GM18907 (cell line): ENCODE data around the gene EIF3D.
"Not testable (repeated sequence)": the region's sequence is repeated elsewhere in the genome, so short reads cannot be mapped to it uniquely, and the experiment has no call there.

Experiments used
- ATAC-seq: cut with Tn5 transposase; IDR thresholded peaks from one replicate; pipeline ENCODE4 v1.9.1; 2021; ENCODE audit warnings: mild to moderate bottlenecking, moderate library complexity; ENCODE audit not compliant: unreplicated experiment

The EIF3D gene

DNA sequence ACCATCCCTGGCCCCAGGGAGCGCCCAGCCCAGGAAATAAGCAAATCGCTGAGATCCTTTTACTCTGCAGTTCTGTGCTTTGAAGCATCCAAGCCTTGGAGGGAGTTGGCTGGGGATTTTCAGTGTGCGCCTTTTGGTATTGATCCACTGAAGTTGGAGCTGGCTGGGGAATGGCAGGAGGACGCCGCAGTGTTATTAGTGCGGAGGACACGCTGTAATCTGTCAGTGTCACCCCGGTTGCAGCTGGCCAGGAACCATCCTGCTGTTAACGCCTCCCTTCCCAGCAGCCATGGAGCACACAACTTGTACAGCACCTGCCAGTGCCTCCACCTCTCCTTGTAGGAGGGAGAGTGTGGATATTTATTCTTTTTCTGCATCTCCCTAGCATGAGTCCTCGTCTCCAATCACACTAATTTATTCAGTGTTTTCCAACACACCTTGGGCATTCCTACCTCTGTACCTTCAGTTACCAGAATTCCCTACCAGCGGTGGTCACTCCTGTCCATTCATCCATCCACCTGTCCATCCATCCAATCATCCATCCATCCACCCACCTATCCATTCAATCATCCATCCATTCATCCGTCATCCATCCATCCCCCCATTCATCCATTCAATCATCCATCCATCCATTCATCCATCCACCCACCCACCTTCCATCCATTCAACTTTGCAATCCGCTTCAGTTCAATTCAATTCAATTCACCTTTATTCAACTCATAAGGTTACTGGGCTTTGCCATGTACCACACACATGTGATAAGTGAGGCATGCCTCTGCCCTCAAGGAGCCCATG, 21.9 kb upstream of the EIF3D start:
- no peak for ATAC-seq

GRCh38 chr22:36549033-36549432, 20.1 kb upstream of the EIF3D start:
- ATAC-seq = no peak

DNA sequence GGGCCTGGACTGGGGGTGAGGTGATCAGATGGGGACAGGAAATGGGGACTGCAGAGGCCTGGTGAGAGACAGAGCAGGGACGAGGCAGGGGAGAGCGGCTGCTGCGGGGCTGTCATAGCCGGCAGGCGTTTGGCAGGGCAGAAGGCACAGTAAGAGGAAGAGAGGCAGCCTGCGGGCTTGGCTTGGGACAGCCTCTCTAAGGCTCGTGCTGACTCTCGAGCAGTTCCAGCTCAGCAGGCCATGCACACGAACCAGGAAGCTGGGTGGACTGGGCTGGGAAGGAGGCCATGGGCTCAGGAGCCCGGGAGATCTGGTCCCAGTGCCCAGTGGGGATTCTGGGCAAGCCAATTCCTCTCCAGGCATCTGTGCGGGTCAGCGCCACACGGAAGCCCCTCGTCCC, 19.6 kb upstream of the EIF3D start:
- ATAC-seq = no peak

- no peak for ATAC-seq
Observed at GRCh38 chr22:36546932-36547331, 18.0 kb upstream of the EIF3D start.

DNA sequence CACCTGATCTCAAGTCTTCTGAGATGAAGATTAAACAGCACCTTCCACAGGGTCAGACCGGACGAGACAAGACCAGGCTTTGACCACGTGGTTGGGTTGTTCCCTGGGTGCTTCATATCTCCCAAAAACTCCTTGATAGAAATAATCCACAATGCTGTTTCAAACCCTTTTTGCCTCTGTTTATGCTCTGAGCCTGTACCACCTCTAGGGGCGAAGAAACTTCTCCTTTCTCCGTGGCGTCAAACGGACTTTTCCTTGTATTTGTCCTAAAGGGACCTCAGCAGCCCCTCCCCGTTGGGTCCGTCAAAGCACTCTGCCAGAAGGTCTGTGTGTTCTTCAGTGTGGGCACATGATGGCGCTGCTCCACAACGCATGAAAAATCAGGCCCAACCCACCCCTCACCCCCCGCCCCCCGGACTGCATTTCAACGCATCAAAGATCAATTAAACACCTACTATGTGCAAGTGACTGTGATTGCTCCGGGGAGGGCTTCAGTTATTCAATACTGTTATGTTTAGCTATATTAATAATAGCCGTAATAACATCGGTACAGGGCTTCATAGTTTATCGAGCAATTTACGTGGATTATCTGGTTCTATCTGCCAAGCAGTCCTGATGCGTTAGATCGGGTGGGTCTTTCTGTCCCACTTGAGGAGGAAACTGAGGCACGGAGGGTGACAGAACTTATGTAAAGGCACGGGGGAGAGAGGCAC, 17.3 kb upstream of the EIF3D start:
- ATAC-seq = no peak

GRCh38 chr22:36544107-36544620, 15.2 kb upstream of the EIF3D start:
- no peak for ATAC-seq

- no peak for ATAC-seq
Observed at GRCh38 chr22:36541831-36542411, 13.0 kb upstream of the EIF3D start.

DNA sequence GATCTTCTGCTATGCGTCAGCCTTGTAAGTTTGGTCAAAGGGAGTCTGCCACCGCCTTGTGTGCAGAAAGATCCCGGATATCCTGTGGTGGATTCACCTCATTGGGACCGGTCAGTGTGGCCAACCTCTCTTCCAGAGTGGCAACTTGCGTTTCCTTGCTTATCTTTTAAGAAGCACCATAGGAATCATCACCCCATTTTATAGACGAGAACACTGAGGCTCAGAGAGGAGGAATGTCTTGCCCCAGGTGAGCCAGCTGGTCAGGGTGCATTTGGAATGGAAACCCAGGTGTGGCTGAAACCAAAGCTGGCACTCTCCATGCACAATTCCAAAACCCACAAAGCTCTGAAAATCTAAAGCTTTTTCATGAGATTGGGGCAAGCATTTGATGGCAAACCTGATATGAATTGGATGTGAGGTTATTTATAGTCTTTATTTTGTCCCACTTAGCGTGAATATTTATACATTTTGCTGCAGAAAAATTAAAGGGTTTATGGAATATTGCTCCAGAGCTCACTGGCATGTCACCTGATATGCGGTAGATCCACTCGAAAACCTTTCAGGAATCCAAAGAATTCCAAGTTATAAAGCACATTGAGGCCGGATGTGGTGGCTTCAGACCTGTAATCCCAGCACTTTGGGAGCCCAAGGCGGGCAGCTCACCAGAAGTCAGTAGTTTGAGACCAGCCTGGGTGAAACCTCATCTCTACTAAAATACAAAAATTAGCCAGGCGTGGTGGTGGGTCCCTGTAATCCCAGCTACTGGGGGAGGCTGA, 12.1 kb upstream of the EIF3D start:
- ATAC-seq = no peak

- ATAC-seq = no peak
Observed at GRCh38 chr22:36538529-36538928, 9.6 kb upstream of the EIF3D start.

- ATAC-seq = no peak
Observed at GRCh38 chr22:36536717-36537116, 7.8 kb upstream of the EIF3D start.

DNA sequence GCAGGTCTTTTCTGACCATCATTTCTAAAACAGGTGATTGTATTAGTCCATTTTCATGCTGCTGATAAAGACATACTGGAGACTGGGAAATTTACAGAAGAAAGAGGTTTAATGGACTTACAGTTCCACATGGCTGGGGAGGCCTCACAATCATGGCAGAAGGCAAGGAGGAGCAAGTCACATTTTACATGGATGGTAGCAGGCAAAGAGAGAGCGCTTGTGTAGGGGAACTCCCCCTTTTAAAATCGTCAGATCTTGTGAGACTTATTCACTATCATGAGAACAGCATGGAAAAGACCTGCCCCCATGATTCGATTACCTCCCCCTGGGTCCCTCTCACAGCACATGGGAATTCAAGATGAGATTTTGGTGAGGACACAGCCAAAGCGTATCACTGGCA, 4.4 kb upstream of the EIF3D start:
- ATAC-seq = not testable (repeated sequence)

GRCh38 chr22:36532466-36532865, 3.5 kb upstream of the EIF3D start:
- ATAC-seq = no peak

DNA sequence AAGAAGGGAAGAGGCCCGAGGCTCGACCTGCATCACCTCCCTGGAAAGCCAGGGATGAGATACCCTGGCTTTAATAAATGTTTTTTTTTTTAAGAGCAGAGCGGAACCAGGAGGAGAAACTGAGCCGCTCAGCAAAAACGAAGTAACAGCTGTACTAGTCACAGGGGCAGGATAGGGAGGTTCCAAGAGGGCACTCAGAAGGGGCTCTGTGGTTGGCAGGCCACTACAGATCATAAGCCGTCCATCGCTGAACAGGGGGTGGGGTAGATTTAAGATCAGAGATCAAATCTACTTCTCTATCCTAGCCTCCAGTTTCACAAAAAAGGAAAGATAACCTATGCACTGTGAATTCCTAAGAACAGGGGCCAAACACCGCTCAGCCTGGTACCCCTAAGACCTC, 625 bp downstream of the EIF3D start:
- no peak for ATAC-seq

- no peak for ATAC-seq
Observed at GRCh38 chr22:36522662-36523061, 6.3 kb downstream of the EIF3D start.

DNA sequence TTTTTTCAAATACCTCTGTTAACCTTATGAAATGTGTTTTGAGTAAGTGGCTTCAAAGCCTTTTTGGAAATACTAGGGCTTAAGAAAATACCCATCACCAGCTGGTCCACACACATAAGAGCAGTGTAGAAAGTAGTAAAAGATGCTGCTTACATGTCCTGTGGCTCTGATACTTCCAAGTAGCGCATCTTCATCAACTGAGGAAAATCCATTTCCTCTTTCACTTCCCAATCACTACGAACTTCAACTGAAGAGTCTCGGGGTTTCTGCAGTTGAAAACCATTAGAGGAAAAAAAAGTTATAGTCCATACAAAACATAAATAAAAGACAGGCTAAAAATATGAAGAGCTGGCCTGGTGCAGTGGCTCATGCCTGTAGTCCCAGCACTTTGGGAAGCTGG, 8.5 kb downstream of the EIF3D start:
- no peak for ATAC-seq

DNA sequence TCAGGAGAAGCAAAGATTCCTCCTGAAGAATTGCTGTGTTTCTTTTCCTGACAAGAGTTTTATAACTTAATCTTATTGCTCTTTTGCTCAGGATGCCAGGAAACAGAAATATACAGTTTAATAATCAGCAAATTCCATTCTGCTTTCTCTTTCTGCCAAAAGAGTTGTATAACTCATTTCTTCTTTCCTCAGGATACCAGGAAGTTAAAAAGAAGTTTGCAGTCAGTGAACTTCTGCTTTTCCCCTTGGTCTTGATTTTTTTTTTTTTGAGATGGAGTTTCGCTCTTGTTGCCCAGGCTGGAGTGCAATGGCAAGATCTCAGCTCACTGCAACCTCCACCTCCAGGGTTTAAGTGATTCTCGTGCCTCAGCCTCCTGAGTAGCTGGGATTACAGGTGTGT, 9.1 kb downstream of the EIF3D start:
- not testable (repeated sequence) for ATAC-seq

DNA sequence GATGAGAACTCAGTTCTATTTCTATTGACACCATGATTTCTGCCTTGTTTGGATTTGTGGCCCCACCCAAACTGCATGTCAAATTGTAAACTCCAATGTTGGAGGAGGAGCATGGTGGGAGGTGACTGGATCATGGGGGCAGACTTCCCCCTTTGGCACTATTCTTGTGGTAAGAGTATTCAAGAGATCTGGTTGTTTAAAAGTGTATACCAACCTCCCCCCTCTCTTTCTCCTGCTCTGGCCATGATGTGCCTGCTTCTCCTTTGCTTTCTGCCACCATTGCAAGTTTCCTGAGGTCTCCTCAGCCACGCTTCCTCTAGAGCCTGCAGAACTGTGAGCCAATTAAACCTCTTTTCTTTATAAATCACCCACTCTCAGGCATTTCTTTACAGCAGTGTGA, 14.2 kb downstream of the EIF3D start:
- no peak for ATAC-seq

GRCh38 chr22:36512991-36513390, 16.0 kb downstream of the EIF3D start:
- no peak for ATAC-seq

DNA sequence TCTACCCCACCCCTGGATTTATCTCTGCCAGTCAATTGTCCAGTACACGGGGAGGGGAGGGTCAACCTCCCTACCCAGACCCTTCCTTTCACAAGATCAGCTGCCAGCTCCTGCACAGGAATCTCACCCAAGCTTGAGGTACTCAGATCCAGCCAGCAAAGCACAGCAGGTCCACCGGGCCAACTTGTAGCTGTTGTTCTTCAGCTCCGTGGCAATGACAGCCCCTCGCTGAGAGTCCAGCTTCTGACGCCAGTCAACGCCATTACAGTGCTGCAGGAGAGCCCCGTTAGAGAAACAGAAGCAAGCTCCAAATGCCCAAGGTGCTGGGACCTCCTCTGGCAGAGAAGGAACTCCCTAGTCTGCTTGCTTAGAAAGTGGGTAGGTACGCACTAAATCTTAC, 16.6 kb downstream of the EIF3D start:
- ATAC-seq = no peak

DNA sequence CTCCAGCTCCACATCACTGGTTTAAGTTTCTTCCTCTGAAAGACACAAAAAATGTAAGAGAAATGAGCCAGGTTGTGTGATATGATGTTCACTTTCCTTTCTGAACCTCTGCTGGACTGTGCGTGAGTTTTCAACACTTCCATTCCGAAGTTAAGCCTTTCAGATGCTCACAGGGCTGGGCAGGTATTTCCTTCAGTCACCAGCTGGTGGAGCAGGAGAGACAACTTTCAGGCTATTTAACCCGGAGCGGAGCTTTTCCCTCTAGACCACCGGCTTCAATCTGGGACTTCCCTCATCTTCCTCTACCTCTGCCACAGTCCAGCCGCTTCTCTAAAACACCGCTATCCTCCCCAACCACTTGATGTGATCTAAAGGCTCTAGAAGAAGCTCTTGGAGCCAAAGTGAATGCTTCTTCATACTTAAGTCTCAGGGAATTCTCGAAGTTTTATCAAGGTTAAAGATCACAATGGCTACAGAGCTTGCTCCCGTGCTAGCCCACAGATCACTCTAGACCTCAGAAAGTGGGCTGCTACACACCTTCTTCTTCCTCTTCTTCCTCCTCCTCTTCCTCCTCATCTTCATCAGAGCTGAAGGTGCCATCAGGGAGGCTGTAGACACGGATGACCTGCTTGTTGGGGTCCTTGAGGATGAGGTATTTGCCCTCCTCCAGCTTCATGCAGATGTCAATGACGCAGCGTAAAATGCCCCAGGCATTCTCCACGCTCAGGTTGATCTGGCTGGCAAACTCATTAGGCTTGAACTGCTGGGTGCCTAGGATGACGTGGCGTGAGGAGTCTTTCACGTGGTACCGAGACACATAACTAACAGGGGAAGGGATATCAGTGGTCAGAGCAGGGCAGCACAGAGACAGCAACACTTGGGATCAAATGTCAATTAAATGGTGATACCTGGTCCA, 17.7 kb downstream of the EIF3D start:
- ATAC-seq = no peak
